OCI-LY3 (cell line): Measurements from ENCODE around the gene ARL9.
A peak's percentile ranks its signal among the peaks of the same experiment; 100 is the strongest.

Experiments
- H2AFZ ChIP-seq: fragments of 200-600, 300-600 bp; shearing (Covaris generic); 2 replicates; pipeline ENCODE4 v1.6.0; 2014; ENCODE audit warnings: antibody characterized with exemption, low read depth, low read length
- H3K27ac ChIP-seq: fragments of 200-600, 300-600 bp; sonication (generic); 2 replicates; pipeline ENCODE4 v1.5.1; 2014; ENCODE audit warnings: mild to moderate bottlenecking, low read length, moderate library complexity, mixed read lengths
- H3K27me3 ChIP-seq: fragments of 200-600, 300-600 bp; sonication (generic); 2 replicates; pipeline ENCODE4 v1.6.1; 2014; ENCODE audit warnings: low read depth, low read length, mixed read lengths
- H3K36me3 ChIP-seq: fragments of 200-600, 300-600 bp; sonication (generic); replicated peaks from 2 replicates; pipeline ENCODE3; 2014; ENCODE audit warnings: low read depth, low read length, mixed read lengths
- H3K4me1 ChIP-seq: fragments of 300-600, 200-600 bp; sonication (generic); 2 replicates; pipeline ENCODE4 v1.6.1; 2014; ENCODE audit warnings: low read length, mixed read lengths
- H3K4me2 ChIP-seq: fragments of 200-600, 300-600 bp; sonication (generic); 2 replicates; pipeline ENCODE4 v1.6.1; 2014; ENCODE audit warnings: low read length, mixed read lengths
- H3K4me3 ChIP-seq: fragments of 300-600, 200-600 bp; sonication (generic); 2 replicates; pipeline ENCODE4 v1.5.1; 2014; ENCODE audit warnings: antibody characterized with exemption, mild to moderate bottlenecking, low read length, moderate library complexity
- H3K79me2 ChIP-seq: fragments of 300-600, 200-600 bp; shearing (Covaris generic); 2 replicates; pipeline ENCODE4 v1.6.1; 2014; ENCODE audit warnings: mild to moderate bottlenecking, low read length, mixed read lengths
- H3K9ac ChIP-seq: fragments of 300-600, 200-600 bp; shearing (Covaris generic); 2 replicates; pipeline ENCODE4 v1.6.0; 2014; ENCODE audit warnings: mild to moderate bottlenecking, low read length, moderate library complexity
- H3K9me3 ChIP-seq: fragments of 200-600, 300-600 bp; shearing (Covaris generic); 2 replicates; pipeline ENCODE4 v1.6.1; 2014; ENCODE audit warnings: low read length, mixed read lengths; ENCODE audit not compliant: insufficient read depth
- H4K20me1 ChIP-seq: fragments of 200-600, 300-600 bp; sonication (generic); 2 replicates; pipeline ENCODE4 v1.6.1; 2016; ENCODE audit warnings: low read length, mixed read lengths; ENCODE audit not compliant: insufficient read depth
- EZH2phosphoT487 ChIP-seq: fragments of 200-600 bp; shearing (Covaris generic); IDR thresholded peaks from 2 replicates; pipeline ENCODE4 v1.6.1; 2018; ENCODE audit warnings: antibody characterized with exemption, mixed run types, low read depth
- TF ChIP-seq, protein P1 (sequence below): fragments of 200-600, 300-600 bp; sonication (generic); IDR thresholded peaks from 2 replicates; pipeline ENCODE4 v1.5.1; 2014; ENCODE audit warnings: antibody characterized with exemption, low read length, low read depth

The ARL9 gene

GRCh38 chr4:56512166-56512565 lies 6.6 kb downstream of the ARL9 start:
- Histone ChIP-seq H3K4me3 (no peak overlapping the region), H4K20me1 (no peaks in the 10 kb centered on the region)

DNA sequence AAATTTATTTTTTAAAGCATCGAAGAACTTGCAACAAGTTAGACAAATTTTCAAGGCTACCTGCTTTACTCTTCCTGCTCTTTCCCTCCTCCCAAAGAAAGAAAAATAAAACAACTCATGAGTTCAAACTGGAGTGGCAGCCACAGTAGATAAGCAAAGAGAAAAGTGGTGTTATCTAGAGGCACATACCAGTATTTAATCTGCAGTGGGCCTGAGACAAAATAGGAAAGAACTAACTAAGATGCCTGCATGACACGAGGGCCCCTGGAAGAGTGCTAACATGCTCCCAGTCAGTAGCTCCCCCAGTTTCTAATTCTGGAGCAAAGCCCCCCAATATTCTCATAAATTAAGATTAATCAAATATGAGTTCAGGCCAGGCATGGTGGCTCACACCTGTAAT lies 7.9 kb downstream of the ARL9 start:
- H2AFZ ChIP-seq, result no peak overlapping the region
- H3K27me3 ChIP-seq, result no peaks in the 10 kb centered on the region
- TF ChIP-seq EZH2phosphoT487, result no peak
- TF ChIP-seq, protein P1, sequence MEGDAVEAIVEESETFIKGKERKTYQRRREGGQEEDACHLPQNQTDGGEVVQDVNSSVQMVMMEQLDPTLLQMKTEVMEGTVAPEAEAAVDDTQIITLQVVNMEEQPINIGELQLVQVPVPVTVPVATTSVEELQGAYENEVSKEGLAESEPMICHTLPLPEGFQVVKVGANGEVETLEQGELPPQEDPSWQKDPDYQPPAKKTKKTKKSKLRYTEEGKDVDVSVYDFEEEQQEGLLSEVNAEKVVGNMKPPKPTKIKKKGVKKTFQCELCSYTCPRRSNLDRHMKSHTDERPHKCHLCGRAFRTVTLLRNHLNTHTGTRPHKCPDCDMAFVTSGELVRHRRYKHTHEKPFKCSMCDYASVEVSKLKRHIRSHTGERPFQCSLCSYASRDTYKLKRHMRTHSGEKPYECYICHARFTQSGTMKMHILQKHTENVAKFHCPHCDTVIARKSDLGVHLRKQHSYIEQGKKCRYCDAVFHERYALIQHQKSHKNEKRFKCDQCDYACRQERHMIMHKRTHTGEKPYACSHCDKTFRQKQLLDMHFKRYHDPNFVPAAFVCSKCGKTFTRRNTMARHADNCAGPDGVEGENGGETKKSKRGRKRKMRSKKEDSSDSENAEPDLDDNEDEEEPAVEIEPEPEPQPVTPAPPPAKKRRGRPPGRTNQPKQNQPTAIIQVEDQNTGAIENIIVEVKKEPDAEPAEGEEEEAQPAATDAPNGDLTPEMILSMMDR, result no peak
- no peak overlapping the region for H3K27ac ChIP-seq
- H3K4me2 ChIP-seq, result no peak overlapping the region
- H3K36me3 ChIP-seq, result no peaks in the 10 kb centered on the region
- no peaks in the 10 kb centered on the region for H3K79me2 ChIP-seq
- H3K9me3 ChIP-seq, result no peaks in the 10 kb centered on the region
- no peak overlapping the region for H3K9ac ChIP-seq
- H3K4me1 ChIP-seq, result no peaks in the 10 kb centered on the region
- H3K4me3 ChIP-seq, result no peak overlapping the region
- no peaks in the 10 kb centered on the region for H4K20me1 ChIP-seq

More at GRCh38 chr4:56512166-56512565, 6.6 kb downstream of the ARL9 start:
- Histone ChIP-seq H3K79me2 (no peaks in the 10 kb centered on the region), H3K27me3 (no peaks in the 10 kb centered on the region), H3K36me3 (no peaks in the 10 kb centered on the region), H2AFZ (no peak overlapping the region), H3K4me1 (no peaks in the 10 kb centered on the region), H3K4me2 (no peak overlapping the region), H3K27ac (no peak overlapping the region), H3K9me3 (no peaks in the 10 kb centered on the region), H3K9ac (no peak overlapping the region)
- no peak for TF ChIP-seq EZH2phosphoT487
- TF ChIP-seq, protein P1, result no peak

DNA sequence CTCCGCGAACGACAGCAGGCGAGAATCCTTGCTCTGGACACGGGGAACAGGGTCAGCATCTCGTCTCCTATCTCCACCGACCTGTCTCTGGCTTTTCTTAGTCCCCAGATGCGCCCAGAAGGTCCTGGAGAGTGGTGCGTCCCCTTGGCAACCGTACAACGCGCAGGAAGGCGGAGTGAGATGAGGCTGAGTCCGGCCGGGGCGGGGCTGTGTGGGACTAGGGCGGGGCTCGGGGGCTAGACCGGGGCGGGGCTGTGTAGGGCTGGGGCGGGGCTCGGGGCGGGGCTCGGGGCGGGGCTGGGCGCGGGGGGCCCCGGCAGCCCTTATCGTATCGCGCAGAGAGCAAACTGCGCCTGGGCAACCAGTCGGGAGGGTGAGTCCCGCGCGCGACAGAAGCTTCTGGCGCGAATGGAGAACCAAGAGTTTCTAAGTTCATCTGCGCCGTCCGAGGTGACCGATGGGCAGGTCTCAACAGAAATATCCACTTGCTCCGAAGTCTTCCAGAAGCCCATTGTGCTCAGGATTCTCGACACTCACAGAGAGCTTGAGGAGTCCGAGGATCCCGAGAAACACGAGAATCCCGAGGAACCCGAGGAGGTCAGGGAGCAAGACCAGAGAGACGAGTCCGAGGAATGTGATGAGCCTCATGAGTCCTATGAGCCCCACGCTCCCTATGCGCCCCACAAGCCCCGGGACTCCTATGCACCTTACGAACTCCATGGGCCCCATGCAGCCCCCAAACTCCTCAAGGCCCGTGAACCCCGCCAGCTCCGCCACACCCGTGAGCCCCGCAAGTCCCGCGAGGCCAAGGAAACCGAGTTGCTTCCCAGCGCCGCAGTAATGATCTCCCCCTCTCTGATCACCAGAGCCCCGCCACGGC lies 24.9 kb downstream of the ARL9 start:
- H3K36me3 ChIP-seq, result no peaks in the 10 kb centered on the region
- no peaks in the 10 kb centered on the region for H3K79me2 ChIP-seq
- H3K27ac ChIP-seq, result no peak overlapping the region
- H3K4me1 ChIP-seq, result no peaks in the 10 kb centered on the region
- peaks cover 30% of the 10 kb centered on the region for H3K27me3 ChIP-seq
- H3K4me2 ChIP-seq, result peak overlapping the region; percentile 51
- no peak overlapping the region for H2AFZ ChIP-seq
- H3K9me3 ChIP-seq, result no peaks in the 10 kb centered on the region
- no peak overlapping the region for H3K9ac ChIP-seq
- H3K4me3 ChIP-seq, result peak overlapping the region; percentile 71
- no peaks in the 10 kb centered on the region for H4K20me1 ChIP-seq
- no peak for TF ChIP-seq EZH2phosphoT487
- TF ChIP-seq, protein P1, result no peak

DNA sequence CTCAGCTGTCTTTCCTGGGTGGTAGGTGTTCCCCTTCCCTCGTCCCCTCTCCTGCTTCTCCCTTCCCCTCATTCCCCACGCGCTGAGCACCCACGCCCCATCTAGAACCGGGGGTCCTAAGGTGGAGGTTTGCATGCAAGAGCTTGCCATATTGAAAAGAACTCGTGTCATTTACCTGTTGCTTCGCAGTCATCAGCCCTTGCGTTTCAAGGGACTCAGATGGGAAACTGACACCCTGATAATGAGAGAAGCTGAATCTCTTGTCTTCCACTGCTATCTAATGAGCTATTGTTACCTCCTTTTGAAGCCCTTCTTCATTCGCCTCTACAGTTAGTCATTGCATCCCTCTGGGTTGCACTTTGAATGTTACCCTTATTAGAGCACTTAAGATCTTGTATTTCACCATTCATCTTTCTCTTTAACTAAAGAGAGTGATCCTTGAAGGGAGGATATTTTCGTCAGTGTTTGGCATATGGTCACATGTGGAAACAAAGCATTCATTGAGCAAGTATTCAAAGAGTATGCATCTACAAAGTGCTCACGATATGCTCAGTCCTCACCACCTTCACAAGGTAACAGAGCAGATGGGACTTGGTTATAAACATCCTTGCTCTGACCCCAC lies 25.7 kb downstream of the ARL9 start:
- no peak overlapping the region for H3K27ac ChIP-seq
- H3K4me3 ChIP-seq, result no peak overlapping the region
- no peaks in the 10 kb centered on the region for H4K20me1 ChIP-seq
- no peak overlapping the region for H3K9ac ChIP-seq
- H3K4me2 ChIP-seq, result no peak overlapping the region; the same call in 1 of the 2 replicates
- no peaks in the 10 kb centered on the region for H3K4me1 ChIP-seq
- no peaks in the 10 kb centered on the region for H3K36me3 ChIP-seq
- TF ChIP-seq EZH2phosphoT487, result no peak
- TF ChIP-seq, protein P1, result no peak
- no peaks in the 10 kb centered on the region for H3K79me2 ChIP-seq
- no peak overlapping the region for H2AFZ ChIP-seq
- peaks cover 30% of the 10 kb centered on the region for H3K27me3 ChIP-seq
- H3K9me3 ChIP-seq, result no peaks in the 10 kb centered on the region
